HG03064 (cell line): ENCODE results near the gene LIF.

Experiments used
- ATAC-seq: cut with Tn5 transposase; IDR thresholded peaks from one replicate; pipeline ENCODE4 v1.9.1; 2021; ENCODE audit warnings: low read depth; ENCODE audit not compliant: unreplicated experiment

The LIF gene

DNA sequence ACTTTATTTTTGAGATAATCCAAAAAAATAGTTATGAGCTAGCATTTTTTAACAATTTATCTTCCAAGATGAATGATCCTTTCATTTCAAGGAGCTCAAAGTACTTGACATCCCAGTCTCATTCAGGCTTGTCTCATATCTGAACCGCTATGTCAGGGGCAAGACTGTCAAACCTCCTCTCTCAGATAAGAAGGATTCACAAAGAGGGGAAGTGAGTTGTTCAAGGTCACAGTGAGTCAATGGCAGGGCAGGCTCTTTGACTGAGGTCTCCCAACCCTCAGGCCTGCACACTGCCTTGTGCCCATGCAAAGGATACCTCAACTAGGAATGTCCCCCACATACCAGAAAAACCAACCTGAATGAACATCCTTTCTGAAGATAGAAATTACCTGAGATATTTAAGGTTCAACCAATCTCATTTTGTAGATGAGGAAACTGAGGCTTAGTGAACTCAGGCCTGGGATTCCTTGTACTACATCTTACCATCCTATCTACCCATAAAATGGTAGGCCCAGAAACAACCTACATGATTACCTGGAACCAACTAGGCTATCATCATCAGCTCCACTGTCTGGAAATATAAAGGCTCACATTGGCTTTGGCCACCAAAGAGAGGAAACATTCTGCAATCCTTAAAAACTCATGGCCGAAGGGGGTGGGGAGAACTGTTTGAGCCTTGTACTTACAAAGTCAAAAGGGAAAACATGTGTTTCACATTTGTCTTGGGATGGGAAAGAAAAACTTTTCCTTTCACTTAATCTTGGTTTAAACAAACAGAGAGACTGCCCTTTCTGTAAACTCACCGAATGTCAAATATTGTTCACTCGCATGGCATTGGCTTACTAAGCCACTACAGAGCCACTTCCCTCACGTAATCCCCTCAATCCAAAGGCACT lies 51.1 kb downstream of the LIF start:
- no peak for ATAC-seq

DNA sequence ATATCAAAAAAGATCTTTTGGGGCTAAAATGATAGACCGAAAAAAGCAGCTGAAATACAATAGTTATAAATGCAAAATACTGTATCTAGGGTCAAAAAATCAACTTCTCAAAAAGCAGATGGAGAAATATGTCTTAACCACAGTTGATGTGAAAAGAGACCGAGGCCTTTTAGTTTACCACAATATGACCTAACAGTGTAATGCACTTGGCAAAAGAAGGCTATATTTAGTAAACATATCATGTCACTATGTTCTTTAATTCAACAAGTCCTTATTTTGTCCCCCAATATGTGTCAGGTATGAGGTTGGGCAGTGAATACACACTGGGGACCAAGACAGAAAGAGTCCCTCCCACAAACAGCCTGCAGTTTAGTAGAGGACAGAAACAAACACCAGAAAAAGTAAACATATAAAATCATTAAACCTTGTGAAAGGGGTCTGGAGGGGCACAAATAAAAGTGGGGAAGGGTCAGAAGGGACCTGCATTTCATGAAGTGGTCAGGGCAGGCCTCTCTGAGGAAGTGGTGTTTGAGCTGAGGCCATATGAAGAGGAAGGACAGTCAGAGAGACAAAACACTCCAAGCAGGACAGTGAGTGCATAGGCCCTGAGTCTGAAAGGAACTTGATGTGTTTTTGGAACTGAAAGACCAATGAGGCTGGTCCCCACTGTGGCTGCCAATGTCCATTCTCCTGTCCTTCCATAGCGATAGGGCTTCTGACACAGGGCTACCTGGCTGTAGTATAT lies 53.4 kb downstream of the LIF start:
- no peak for ATAC-seq

DNA sequence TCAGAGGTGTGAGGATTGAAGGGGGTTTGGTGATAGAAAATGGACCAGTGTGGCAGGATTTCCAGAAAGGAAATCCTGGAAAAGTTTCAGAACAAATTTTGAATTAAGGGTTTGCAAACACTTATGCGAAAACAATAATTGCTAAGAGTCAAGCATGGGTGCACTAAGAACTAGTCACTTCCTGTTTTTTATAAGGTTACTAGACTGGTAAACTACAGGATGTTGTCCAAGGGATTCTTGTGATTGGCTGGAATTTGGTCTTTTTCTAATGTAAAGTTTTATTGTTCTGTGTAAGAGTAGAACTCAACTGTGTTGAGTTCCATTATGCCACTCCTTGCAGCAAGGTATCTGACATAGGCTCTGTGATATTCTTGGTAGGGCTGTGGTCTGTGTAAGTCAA lies 54.1 kb downstream of the LIF start:
- ATAC-seq = no peak

DNA sequence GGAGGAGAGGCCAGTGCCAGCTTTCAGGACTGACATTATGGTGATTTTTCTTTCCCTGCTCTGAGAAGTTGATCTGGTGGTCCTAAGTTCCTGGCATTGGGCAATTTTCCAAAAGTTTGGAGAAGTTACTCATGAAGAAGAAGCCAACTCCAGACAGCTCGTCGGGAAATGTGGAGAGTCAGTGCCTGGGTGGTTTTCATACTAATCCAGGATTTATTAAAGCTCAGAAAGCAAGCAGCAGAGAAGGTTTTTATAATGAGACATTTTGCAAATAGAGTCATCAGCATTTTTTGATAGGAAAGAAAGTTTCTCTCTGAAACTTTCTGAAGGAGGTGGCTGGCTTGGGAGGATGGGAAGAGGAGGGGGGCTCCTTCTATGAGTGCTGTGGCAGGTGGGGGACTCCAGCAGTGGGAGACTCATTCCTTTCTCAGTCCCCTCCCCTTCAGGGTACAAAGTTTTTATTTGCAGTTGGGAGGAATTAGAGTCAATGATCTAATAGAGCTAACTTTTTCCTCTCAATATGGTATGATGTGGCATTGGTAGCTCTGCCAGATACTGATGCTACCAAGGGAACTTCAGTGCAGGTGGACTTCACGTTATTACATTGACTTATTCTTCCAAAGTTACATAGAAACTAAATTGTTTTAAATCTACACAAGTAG lies 55.4 kb downstream of the LIF start:
- ATAC-seq = no peak

DNA sequence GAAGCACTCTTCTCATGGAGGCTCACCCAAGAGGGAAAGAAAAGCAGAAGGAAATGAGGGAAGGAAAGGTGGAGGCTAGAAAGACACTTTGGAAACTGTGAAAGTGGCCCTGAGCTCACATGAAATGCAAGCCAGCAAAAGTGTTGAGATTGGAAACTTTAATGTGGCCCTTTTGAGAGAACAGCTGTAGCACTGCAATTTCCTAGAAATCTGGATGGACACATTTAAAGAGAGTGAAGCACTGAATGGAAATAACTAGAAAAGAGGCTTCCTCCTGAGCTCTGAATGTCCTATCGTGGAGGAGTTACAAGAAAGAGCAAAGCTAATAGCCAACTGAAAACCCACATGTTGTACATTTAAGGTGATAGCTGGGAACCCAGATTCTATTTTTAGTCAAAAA lies 56.0 kb downstream of the LIF start:
- ATAC-seq = no peak
